Rectal smooth muscle tissue (tissue), 1 donor: ENCODE results near the gene DHRS2.
"Not testable (repeated sequence)": the region's sequence is repeated elsewhere in the genome, so short reads cannot be mapped to it uniquely, and the experiment has no call there.

Experiments
- H3K27ac ChIP-seq: one replicate; pipeline ENCODE4 v1.7.0; 2013; ENCODE audit warnings: low read depth, low read length, inconsistent platforms
- H3K27me3 ChIP-seq: one replicate; pipeline ENCODE4 v1.7.0; 2013; ENCODE audit warnings: low read length; ENCODE audit not compliant: control insufficient read depth, insufficient read depth
- H3K36me3 ChIP-seq: one replicate; pipeline ENCODE4 v1.7.0; 2013; ENCODE audit warnings: low read length; ENCODE audit not compliant: control insufficient read depth, insufficient read depth
- H3K4me1 ChIP-seq: one replicate; pipeline ENCODE4 v1.7.0; 2013; ENCODE audit warnings: low read length; ENCODE audit not compliant: control insufficient read depth, insufficient read depth
- H3K4me3 ChIP-seq: one replicate; pipeline ENCODE4 v1.7.0; 2013; ENCODE audit warnings: low read length
- H3K9ac ChIP-seq: one replicate; pipeline ENCODE4 v1.7.0; 2013; ENCODE audit warnings: low read length

Gene DHRS2

GRCh38 chr14:23636317-23637211 lies at the start of gene DHRS2:
TSS of gene DHRS2 (plus strand) at chr14:23636364. CDS start at chr14:23638865, 2,501 bp downstream.
- Histone ChIP-seq H3K4me1 (peaks cover 5% of the 10 kb centered on the region), H3K36me3 (no peaks in the 10 kb centered on the region), H3K4me3 (no peak within 1 kb of the TSS), H3K9ac (no peak within 1 kb of the TSS), H3K27ac (no peak within 1 kb of the TSS), H3K27me3 (no peaks in the 10 kb centered on the region)

DNA sequence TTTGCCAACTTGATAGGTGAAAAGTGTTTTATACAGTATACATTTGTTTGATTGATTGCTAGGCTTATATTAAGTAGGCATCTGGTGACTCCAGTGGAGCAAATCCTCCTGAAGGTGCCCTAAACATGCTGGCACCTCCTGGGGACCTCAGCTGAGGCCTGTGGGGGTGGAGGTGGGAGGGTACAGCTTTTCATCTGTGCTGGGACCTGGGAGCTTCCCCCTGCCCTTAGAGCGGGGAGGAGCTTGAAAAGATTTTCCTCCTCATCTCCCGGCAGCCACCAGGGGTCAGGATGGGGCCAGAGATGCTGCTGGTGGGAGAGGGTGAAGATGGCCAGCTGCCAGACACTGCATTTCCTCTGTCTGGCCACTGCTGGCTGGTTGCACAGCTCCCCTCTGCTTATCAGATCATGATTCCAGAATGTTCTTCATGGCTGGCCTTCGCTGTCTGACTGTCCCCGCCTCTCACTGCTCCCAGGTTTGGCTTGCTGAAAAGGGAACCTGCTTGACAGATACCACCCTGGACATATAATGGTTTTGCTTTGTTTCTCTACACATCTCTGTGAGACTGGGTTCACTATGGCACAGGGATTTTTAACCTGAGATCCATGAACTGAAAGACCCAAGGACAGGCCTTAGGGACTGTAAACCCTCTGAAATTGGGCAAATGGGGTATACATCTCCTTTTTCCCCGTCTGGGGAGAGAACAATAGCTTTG lies 47.1 kb upstream of the DHRS2 start:
- Histone ChIP-seq H3K4me1 (no peaks in the 10 kb centered on the region), H3K36me3 (no peaks in the 10 kb centered on the region), H3K27ac (no peak overlapping the region), H3K27me3 (no peaks in the 10 kb centered on the region), H3K4me3 (no peak overlapping the region), H3K9ac (no peak overlapping the region)

- H3K27ac ChIP-seq: no peak overlapping the region
- no peak overlapping the region for H3K4me3 ChIP-seq
- H3K27me3 ChIP-seq: no peaks in the 10 kb centered on the region
- H3K4me1 ChIP-seq: no peaks in the 10 kb centered on the region
- H3K9ac ChIP-seq: no peak overlapping the region
- H3K36me3 ChIP-seq: no peaks in the 10 kb centered on the region
These were observed 46.6 kb upstream of the DHRS2 start for GRCh38 chr14:23589606-23590005.

DNA sequence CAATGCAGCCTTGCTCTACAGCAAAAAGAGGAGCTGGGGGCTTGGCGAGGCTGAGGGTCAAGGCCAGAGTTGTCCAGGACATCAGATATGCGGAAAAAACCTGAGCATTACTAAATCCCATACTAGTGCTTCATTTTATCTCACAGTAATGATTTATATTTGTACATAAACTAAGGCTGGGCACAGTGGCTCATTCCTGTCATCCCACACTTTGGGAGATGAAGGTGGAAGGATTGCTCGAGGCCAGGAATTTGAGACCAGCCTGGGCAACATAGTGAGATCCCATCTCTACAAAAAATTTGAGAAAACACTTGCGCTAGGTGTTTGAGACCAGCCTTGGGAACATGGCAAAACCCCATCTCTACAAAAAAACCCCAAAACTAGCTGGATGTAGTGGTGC lies 46.0 kb upstream of the DHRS2 start:
- Histone ChIP-seq H3K4me3 (no peak overlapping the region), H3K27me3 (no peaks in the 10 kb centered on the region), H3K9ac (no peak overlapping the region), H3K4me1 (no peaks in the 10 kb centered on the region), H3K27ac (no peak overlapping the region), H3K36me3 (no peaks in the 10 kb centered on the region)

DNA sequence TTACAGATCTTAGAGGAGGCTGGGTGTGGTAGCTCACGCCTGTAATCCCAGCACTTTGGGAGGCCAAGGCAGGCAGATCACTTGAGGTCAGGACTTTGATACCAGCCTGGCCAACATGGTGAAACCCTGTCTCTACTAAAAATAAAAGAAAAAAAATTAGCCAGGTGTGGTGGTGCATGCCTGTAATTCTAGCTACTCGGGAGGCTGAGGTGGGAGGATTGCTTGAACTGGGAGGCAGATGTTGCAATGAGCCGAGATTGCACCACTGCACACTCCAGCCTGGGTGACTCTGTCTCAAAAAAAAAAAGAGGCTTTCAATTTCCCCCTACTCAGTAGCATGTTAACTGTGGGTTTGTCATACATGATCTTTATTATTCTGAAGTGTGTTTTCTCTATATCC lies 42.0 kb upstream of the DHRS2 start:
- not testable (repeated sequence) for H3K27ac ChIP-seq, H3K9ac ChIP-seq, H3K4me3 ChIP-seq, H3K27me3 ChIP-seq, H3K4me1 ChIP-seq, H3K36me3 ChIP-seq

DNA sequence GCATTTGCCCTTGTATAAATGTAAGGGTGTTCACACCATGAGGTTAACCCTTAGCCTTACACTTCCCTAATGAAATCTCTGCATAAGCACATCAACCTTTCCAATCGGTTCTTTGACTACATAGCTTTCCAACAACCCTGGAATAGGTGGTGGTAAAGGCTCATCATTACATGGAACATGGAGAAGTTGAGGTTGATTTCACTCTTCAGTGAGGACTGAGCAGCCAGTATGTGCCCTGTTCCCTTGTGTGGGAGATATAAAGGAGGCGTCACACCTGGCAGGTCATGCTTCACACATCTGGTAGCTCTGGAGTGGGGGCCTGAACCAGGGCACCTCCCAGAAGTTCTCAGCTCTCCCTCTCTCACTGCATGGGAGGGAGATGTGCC lies 35.8 kb upstream of the DHRS2 start:
- no peaks in the 10 kb centered on the region for H3K36me3 ChIP-seq
- no peaks in the 10 kb centered on the region for H3K4me1 ChIP-seq
- no peak overlapping the region for H3K9ac ChIP-seq
- no peak overlapping the region for H3K27ac ChIP-seq
- no peaks in the 10 kb centered on the region for H3K27me3 ChIP-seq
- no peak overlapping the region for H3K4me3 ChIP-seq

DNA sequence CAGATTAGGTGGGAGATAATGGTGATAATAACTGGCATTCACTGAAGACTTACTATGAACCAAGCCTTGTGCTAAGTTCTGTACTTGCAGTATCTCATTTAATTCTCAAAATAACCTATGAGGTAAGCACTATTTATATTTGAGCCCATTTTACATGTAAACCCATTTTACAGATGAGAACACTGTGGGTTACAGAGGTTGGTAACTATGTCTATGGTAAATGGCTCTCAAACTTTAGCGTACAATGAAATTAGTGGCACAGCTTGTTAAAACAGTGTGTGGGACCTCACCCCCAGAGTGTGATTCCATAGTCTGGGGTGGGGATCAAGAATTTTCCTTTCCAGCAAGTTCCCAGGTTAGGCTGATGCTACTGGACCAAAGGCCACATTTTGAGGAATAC lies 35.4 kb upstream of the DHRS2 start:
- Histone ChIP-seq H3K4me1 (no peaks in the 10 kb centered on the region), H3K27ac (no peak overlapping the region), H3K4me3 (no peak overlapping the region), H3K9ac (no peak overlapping the region), H3K36me3 (no peaks in the 10 kb centered on the region), H3K27me3 (no peaks in the 10 kb centered on the region)

DNA sequence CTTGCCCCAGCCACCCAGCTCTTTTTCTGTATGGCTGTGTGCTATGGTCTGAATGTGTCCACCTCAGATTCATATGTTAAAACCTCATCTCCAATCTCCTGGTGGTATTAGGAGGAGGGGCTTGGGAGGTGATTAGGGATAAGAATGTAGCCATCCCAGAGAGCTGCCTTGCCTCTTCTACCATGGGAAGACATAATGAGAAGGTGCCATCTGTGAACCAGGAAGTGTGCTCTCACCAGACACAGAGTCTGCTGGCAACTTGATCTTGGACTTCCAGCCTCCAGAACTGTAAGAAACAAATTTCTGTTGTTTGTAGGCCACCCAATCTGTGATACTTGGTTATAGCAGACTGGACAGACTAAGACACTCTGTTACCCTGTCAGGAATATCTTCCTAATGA lies 34.7 kb upstream of the DHRS2 start:
- Histone ChIP-seq H3K9ac (no peak overlapping the region), H3K4me1 (no peaks in the 10 kb centered on the region), H3K27me3 (no peaks in the 10 kb centered on the region), H3K36me3 (no peaks in the 10 kb centered on the region), H3K27ac (no peak overlapping the region), H3K4me3 (no peak overlapping the region)

DNA sequence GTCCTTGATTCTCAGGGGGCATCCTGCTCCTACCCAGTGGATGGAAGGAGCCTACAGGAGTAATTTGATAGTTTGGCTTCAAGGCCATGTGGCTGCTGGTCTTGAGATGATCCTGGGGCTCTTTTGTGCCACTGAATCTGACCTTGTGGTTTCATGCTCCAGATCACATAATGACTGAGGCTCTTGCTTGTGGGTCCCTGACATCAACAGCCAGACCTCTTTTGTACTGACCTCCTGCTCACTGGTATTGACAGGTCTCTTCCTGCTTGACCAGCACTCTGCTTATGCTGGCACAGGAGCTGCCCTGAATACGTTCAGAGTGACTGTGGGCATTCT lies 34.4 kb upstream of the DHRS2 start:
- H3K27me3 ChIP-seq: no peaks in the 10 kb centered on the region
- H3K9ac ChIP-seq: no peak overlapping the region
- H3K36me3 ChIP-seq: no peaks in the 10 kb centered on the region
- no peak overlapping the region for H3K27ac ChIP-seq
- H3K4me1 ChIP-seq: no peaks in the 10 kb centered on the region
- no peak overlapping the region for H3K4me3 ChIP-seq

DNA sequence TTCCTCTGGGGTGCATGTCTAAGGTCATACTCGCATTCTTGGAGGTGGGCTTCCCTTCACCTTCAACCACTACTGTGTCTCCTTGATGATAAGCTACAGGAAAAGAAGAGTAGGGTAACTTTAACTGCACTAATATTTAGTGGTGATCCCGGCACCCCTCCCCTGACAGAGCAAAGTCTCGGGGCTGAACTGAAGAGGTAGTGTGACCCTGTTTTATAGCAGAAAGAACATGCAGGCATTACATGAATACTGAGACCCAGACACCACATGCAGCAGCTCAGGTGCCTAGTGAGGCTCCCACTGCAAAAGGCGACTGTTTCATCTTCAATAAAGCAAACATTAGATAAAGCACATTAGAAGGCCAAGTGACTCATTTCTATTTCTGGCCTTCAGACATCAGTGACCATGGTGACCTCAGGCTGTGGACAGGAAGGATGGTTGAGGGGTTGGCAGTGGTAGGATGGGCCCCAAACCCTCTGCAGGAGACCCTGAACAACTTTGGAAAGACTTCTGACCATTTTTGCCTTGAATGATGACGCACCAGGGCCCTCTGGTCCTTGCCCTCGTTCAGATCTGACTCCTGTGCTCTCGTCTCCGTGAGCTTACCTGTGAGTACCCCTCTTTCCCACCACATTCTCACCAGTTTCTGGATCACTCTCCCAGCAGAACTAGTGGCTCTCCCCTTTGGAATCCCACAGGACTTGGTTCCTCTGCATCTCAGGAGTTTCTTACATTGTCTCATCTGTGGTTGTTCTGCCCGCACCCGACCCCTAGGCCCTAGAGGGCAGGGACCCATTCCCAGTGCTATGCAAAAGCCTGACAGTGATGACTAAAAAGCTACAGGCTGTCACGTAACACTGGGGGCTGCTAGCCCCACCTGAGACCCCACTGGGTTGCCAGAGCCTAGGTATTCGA lies 33.7 kb upstream of the DHRS2 start:
- no peak overlapping the region for H3K4me3 ChIP-seq
- no peaks in the 10 kb centered on the region for H3K27me3 ChIP-seq
- no peaks in the 10 kb centered on the region for H3K4me1 ChIP-seq
- H3K9ac ChIP-seq: no peak overlapping the region
- no peak overlapping the region for H3K27ac ChIP-seq
- no peaks in the 10 kb centered on the region for H3K36me3 ChIP-seq

- Histone ChIP-seq H3K9ac (no peak overlapping the region), H3K36me3 (no peaks in the 10 kb centered on the region), H3K4me1 (no peaks in the 10 kb centered on the region), H3K27me3 (no peaks in the 10 kb centered on the region), H3K4me3 (no peak overlapping the region), H3K27ac (no peak overlapping the region)
These were observed 33.1 kb upstream of the DHRS2 start for GRCh38 chr14:23603103-23603502.

- no peak overlapping the region for H3K27ac ChIP-seq
- no peak overlapping the region for H3K9ac ChIP-seq
- no peaks in the 10 kb centered on the region for H3K36me3 ChIP-seq
- H3K27me3 ChIP-seq: no peaks in the 10 kb centered on the region
- no peak overlapping the region for H3K4me3 ChIP-seq
- H3K4me1 ChIP-seq: no peaks in the 10 kb centered on the region
These were observed 32.0 kb upstream of the DHRS2 start for GRCh38 chr14:23604148-23604547.
